ENCODE data around the gene SYT8.
A peak's percentile ranks its signal among the peaks of the same experiment; 100 is the strongest.
"Not testable (repeated sequence)": the region's sequence is repeated elsewhere in the genome, so short reads cannot be mapped to it uniquely, and the experiment has no call there.

The SYT8 gene

DNA sequence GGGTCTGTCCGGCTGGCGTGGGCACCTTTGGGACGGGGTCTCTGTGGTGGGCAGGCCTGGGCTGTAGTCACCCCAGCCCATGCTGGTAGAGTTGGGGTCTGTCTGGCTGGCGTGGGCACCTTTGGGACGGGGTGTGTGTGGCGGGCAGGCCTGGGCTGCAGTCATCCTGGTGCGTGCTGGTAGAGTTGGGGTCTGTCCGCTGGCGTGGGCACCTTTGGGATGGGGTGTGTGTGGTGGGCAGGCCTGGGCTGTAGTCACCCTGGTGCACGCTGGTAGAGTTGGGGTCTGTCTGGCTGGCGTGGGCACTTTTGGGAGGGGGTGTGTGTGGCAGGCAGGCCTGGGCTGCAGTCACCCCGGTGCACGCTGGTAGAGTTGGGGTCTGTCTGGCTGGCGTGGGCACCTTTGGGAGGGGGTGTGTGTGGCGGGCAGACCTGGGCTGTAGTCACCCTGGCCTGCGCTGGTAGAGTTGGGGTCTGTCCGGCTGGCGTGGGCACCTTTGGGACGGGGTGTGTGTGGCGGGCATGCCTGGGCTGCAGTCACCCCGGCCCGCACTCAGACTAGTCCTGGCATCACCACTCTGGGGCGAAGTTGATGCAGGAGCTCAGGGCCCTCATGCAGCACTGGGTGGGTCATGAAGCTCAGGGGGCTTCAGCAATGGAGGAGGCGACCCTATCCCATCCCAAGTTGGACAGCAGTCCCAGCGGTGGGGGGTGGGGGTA is 37.6 kb downstream of the SYT8 start:
- no peak overlapping the region for H3K4me3 ChIP-seq (ENCODE audit: low read depth, low read length)
- H3K36me3 ChIP-seq (ENCODE audit: control insufficient read depth, insufficient read depth, low read length): no peaks in the 10 kb centered on the region
- no peaks in the 10 kb centered on the region for H3K9me3 ChIP-seq (ENCODE audit: control insufficient read depth, insufficient read depth, low read length)
- no peak overlapping the region for H3K27ac ChIP-seq (ENCODE audit: low read depth, low read length)
- H3K4me1 ChIP-seq (ENCODE audit: control insufficient read depth, insufficient read depth, low read length): no peaks in the 10 kb centered on the region
- no peak overlapping the region for H3K9ac ChIP-seq (ENCODE audit: low read depth, low read length)
- H3K27me3 ChIP-seq (ENCODE audit: control insufficient read depth, insufficient read depth, low read length): no peaks in the 10 kb centered on the region

DNA sequence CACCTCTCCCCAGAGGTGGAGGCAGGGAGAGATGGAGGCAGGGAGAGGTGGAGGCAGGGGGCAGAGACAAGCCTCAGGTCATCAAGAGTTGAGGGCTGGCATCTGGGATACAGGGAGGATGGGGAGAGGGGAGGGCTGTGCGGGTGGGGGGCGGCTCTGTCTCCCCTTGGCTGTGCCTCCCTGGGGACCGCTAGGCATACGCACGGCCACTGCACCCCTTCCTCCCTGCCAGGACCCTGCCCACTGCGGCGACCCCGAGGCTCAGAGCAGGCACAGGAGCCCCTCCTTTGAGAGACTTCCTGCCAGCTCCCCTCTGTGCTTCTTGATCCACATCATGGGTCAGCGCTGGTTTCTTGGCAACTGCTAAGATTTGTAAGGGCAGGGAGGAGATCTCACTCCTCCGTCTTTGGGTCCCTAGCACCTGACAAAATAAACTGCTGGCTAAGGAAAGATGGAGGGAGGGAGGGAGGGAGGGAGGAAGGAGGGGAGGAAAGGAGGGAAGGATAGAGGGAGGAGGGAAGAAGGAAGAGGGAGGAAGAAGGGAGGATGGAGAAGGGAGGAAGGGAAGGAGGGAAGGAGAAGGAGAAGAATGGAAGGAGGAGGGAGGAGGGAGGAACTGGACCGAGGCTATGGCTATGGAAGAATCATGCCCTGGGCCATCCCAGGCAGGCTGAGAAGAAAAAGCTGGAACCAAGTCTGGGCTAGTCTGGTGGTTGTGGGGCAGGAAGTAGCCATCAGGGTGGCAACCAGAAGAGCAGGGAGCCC is 38.4 kb downstream of the SYT8 start:
- H3K27me3 ChIP-seq (ENCODE audit: control insufficient read depth, insufficient read depth, low read length): no peaks in the 10 kb centered on the region
- no peaks in the 10 kb centered on the region for H3K9me3 ChIP-seq (ENCODE audit: control insufficient read depth, insufficient read depth, low read length)
- H3K36me3 ChIP-seq (ENCODE audit: control insufficient read depth, insufficient read depth, low read length): no peaks in the 10 kb centered on the region
- no peak overlapping the region for H3K27ac ChIP-seq (ENCODE audit: low read depth, low read length)
- H3K9ac ChIP-seq (ENCODE audit: low read depth, low read length): no peak overlapping the region
- no peak overlapping the region for H3K4me3 ChIP-seq (ENCODE audit: low read depth, low read length)
- no peaks in the 10 kb centered on the region for H3K4me1 ChIP-seq (ENCODE audit: control insufficient read depth, insufficient read depth, low read length)

DNA sequence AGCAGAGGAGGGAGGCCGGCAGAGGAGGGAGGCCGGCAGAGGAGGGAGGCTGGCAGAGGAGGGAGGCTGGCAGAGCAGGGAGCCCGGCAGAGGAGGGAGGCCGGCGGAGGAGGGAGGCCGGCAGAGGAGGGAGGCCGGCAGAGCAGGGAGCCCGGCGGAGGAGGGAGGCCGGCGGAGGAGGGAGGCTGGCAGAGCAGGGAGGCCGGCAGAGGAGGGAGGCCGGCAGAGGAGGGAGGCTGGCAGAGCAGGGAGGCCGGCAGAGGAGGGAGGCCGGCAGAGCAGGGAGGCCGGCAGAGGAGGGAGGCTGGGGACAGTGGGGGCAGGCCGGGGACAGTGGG is 39.0 kb downstream of the SYT8 start:
- not testable (repeated sequence) for H3K27me3 ChIP-seq (ENCODE audit: control insufficient read depth, insufficient read depth, low read length); H3K4me3 ChIP-seq (ENCODE audit: low read depth, low read length); H3K9ac ChIP-seq (ENCODE audit: low read depth, low read length); H3K4me1 ChIP-seq (ENCODE audit: control insufficient read depth, insufficient read depth, low read length); H3K27ac ChIP-seq (ENCODE audit: low read depth, low read length); H3K9me3 ChIP-seq (ENCODE audit: control insufficient read depth, insufficient read depth, low read length); H3K36me3 ChIP-seq (ENCODE audit: control insufficient read depth, insufficient read depth, low read length)

DNA sequence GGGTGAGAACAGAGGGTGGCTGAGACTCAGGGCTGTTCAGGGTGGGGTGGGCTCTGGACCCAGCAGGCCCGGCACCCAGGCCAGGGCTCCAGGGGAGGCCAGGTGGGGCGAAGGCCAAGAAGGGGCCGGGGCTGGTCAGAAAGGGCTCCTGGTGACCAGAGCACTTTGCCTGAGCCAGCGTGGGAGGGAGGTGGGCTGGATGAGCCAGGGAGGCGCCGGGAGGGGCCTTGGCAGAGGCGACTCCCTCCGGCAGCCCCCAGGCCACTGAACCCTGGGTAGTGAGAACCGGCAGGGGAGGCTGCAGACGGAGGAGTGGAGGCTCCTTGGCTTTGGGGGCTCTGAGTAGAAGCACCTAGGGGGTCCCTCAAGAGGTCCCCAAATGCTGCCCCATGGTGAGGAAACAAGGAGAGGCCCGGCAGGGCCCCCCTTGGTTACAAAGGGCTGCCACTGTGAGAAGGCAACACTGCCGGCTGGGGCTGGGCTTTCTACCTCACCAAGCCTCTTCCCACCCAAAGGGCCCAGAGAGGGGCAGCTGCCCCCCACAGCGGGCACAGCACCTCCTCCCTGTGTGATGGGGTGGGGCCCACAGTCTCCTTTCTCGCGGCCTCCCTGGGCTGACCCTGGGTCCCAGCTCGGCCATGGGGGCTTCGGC is 39.8 kb downstream of the SYT8 start:
- H3K27me3 ChIP-seq (ENCODE audit: control insufficient read depth, insufficient read depth, low read length); H3K9me3 ChIP-seq (ENCODE audit: control insufficient read depth, insufficient read depth, low read length); H3K9ac ChIP-seq (ENCODE audit: low read depth, low read length); H3K4me3 ChIP-seq (ENCODE audit: low read depth, low read length); H3K36me3 ChIP-seq (ENCODE audit: control insufficient read depth, insufficient read depth, low read length); H3K27ac ChIP-seq (ENCODE audit: low read depth, low read length); H3K4me1 ChIP-seq (ENCODE audit: control insufficient read depth, insufficient read depth, low read length): not testable (repeated sequence)

DNA sequence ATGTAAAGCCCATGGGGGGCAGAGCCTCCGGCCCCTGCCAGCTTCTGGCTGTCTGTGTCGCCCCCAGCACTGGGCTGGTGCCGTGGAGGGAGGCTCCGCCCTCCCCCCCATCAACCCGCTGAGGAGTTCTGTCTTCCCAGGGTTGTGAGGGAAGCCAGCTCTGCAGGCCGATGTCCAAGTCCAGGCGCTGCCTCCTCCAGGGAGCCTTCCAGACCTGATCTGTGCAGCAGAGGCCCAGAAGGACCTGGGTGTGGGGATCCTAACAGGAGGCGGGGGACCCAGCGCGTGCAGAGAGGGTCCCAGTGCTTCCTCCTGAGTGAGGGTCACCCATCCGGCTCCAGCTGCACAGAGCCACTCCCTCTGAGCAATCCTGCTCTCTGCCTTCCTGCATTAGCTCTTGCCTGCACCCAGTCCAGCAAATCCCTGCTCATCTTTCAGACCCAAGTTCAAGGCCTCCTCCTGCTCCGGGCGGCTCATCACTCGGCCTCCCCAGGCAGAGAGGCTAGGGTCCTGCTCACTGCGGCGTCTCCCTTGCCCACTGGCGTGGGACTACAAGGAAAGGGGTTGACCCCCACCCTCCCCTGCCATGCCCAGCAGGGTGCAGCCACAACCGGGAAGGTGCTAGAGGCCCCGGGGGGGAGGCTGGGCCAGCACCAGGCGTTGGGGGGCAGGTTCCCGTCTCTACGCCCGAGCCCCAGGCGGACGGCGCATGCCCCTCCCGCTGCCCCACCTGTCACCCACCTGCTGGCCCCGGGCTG is 40.5 kb downstream of the SYT8 start:
- no peaks in the 10 kb centered on the region for H3K4me1 ChIP-seq (ENCODE audit: control insufficient read depth, insufficient read depth, low read length)
- no peak overlapping the region for H3K27ac ChIP-seq (ENCODE audit: low read depth, low read length)
- no peaks in the 10 kb centered on the region for H3K27me3 ChIP-seq (ENCODE audit: control insufficient read depth, insufficient read depth, low read length)
- no peak overlapping the region for H3K9ac ChIP-seq (ENCODE audit: low read depth, low read length)
- no peaks in the 10 kb centered on the region for H3K9me3 ChIP-seq (ENCODE audit: control insufficient read depth, insufficient read depth, low read length)
- H3K4me3 ChIP-seq (ENCODE audit: low read depth, low read length): no peak overlapping the region
- no peaks in the 10 kb centered on the region for H3K36me3 ChIP-seq (ENCODE audit: control insufficient read depth, insufficient read depth, low read length)

DNA sequence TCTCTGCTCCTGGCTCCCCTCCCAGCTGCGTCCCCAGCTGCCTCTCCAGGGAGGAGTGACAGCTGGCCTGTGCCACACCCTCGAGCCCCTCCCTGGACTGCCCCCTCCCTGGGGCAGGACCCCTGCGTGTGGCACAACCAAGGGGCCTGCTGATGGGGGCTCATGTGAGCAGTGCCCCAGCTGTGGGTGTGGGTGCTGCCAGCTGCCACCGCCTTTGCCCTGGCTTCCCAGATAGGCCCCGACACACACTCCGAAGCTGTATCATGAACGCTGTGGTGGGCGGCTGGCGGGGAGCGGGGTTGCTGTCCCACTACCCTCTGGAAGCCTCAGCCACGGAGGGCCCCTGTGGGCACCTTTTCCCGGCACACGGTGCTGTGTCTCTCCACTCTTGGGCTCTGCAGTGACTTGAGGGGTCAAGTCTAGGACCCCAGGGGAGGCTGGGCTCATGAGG is 41.1 kb downstream of the SYT8 start:
- H3K27me3 ChIP-seq (ENCODE audit: control insufficient read depth, insufficient read depth, low read length); H3K9me3 ChIP-seq (ENCODE audit: control insufficient read depth, insufficient read depth, low read length); H3K36me3 ChIP-seq (ENCODE audit: control insufficient read depth, insufficient read depth, low read length); H3K4me1 ChIP-seq (ENCODE audit: control insufficient read depth, insufficient read depth, low read length); H3K27ac ChIP-seq (ENCODE audit: low read depth, low read length); H3K4me3 ChIP-seq (ENCODE audit: low read depth, low read length); H3K9ac ChIP-seq (ENCODE audit: low read depth, low read length): not testable (repeated sequence)

DNA sequence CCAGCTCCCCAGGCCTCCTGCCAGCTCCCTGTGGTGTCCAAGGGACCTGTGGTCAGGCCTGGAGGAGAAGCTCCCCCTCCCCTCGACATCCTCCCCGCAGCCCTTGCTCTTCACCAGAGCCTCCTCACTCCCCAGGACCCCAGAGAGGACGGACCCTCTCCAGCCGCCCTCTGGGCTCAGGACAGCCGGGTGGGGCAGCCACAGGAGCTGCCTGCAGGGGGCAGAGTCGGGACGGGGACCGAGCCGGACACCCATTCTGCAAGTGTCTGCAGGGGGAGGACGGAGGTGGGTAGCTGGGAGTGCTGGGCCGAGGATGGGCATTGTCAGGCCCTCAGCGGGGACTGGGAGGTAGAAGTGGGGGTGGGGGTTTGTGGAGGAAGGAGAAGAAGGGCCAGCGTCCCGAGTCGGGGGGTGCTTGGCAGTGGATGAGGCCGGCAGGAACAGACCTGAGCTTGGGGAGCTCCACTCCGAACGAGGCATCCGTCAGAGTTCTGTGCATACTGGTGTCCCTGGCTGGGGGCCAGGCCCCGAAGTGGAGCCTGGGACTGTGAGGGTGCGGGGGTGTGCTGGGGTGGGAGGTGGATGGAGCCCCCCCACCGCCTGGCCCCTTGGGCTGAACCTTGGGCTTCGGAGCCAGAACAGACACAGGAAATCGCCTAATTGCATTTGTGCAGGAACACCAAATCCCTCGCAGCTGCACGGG is 41.7 kb downstream of the SYT8 start:
- no peaks in the 10 kb centered on the region for H3K9me3 ChIP-seq (ENCODE audit: control insufficient read depth, insufficient read depth, low read length)
- H3K4me1 ChIP-seq (ENCODE audit: control insufficient read depth, insufficient read depth, low read length): no peaks in the 10 kb centered on the region
- H3K4me3 ChIP-seq (ENCODE audit: low read depth, low read length): no peak overlapping the region
- no peaks in the 10 kb centered on the region for H3K36me3 ChIP-seq (ENCODE audit: control insufficient read depth, insufficient read depth, low read length)
- no peak overlapping the region for H3K9ac ChIP-seq (ENCODE audit: low read depth, low read length)
- peak overlapping the region; percentile 28 for H3K27ac ChIP-seq (ENCODE audit: low read depth, low read length)
- H3K27me3 ChIP-seq (ENCODE audit: control insufficient read depth, insufficient read depth, low read length): no peaks in the 10 kb centered on the region

DNA sequence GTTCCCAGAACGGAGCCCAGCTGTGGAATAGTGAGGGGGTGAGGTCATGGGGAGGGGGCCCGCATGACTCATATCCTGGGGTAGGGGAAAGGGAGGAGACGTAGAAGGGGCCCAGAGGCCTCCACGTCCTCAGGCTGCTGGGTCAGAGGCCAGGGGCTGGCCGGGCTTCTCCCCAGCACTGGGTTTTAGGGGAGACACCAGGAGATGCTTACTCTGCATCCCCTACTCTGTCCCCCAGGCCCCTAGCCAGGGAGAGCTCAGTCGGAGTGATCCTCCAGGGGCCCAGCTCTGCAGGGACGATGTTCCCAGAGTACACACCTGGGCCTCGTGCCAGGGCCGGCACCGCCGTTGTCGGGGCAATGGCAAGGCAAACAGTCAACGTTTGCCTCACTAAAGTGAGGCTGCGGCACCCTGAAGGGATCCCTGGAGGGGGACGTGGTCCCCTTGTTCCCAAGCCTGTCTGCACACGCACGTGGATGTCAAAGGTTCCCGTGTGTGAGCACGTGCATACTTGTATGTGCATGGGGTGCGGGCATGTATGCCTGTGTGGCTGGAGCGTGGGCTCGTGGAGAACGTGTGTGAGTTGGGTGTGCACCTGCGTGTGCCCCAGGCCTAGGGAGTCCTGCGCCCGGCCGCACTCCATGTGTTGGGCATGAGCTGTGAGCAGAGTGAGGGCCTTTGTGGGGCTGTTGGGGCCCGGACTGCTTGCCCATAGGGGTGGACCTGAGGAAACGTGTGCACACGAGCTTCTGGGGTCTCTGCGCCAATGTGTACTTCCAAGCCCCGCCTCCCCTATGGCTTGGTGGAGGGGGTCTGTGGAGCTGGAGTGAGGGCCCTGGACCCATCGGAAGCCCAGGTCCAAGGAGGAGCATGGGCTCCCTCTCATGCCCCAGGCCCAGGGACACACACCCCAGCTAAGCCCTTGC is 42.7 kb downstream of the SYT8 start:
- H3K4me3 ChIP-seq (ENCODE audit: low read depth, low read length): no peak overlapping the region
- H3K27me3 ChIP-seq (ENCODE audit: control insufficient read depth, insufficient read depth, low read length): no peaks in the 10 kb centered on the region
- H3K4me1 ChIP-seq (ENCODE audit: control insufficient read depth, insufficient read depth, low read length): no peaks in the 10 kb centered on the region
- peak overlapping the region; percentile 28 for H3K27ac ChIP-seq (ENCODE audit: low read depth, low read length)
- no peak overlapping the region for H3K9ac ChIP-seq (ENCODE audit: low read depth, low read length)
- H3K9me3 ChIP-seq (ENCODE audit: control insufficient read depth, insufficient read depth, low read length): no peaks in the 10 kb centered on the region
- no peaks in the 10 kb centered on the region for H3K36me3 ChIP-seq (ENCODE audit: control insufficient read depth, insufficient read depth, low read length)

DNA sequence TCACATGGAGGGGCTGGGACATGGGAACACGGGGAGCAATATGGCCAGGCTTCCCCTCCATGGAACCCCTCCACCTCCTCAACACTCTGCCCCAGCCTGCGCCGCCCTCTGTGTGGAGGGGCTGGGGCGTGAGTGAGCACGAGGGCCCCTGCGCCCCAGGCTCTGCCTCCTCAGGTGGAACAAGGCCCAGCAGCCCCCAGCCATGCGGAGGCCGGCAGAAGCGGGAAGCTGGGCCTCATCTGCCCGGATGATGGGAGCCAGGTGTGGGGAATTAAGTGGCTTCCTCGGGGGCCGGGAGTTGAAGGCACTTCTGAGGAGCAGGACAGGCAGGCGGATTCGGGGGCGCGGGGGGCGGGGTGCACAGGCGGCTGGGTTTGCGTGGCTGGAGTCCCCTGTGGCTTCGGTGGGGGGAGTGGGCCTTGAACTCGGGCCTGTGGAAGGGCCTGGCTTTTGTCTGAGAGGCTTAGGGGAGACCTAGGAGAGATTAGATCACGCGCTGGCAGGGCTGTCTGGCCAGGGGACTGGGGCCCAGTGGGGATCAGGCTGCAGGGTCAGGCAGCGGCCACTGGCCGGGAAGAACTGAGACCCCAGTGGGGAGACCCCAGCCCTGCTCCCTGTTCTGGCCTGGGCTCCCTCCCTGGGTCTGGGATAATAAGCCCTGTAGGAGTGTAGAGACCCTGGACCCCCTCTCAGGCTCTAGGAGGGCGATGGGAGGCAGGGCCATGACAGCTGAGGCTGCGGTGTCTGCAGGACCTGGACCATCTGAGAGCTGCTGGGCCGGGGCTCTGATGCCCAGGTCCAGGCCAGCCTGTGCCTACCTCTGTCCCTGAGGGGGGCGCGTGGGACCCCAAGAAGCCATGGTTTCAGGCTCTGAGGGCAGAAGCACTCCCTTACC is 43.6 kb downstream of the SYT8 start:
- Histone ChIP-seq H3K27me3 (ENCODE audit: control insufficient read depth, insufficient read depth, low read length) (no peaks in the 10 kb centered on the region), H3K9ac (ENCODE audit: low read depth, low read length) (no peak overlapping the region), H3K27ac (ENCODE audit: low read depth, low read length) (no peak overlapping the region), H3K4me1 (ENCODE audit: control insufficient read depth, insufficient read depth, low read length) (0 out of 2 replicates have a peak, but pooled peaks cover 4% of the 10 kb centered on the region), H3K36me3 (ENCODE audit: control insufficient read depth, insufficient read depth, low read length) (no peaks in the 10 kb centered on the region), H3K4me3 (ENCODE audit: low read depth, low read length) (no peak overlapping the region), H3K9me3 (ENCODE audit: control insufficient read depth, insufficient read depth, low read length) (no peaks in the 10 kb centered on the region)

Measured in HUES48 (cell line).